MM.1S (cell line): ENCODE measurements around the gene RPS13.
"Not testable (repeated sequence)": the region's sequence is repeated elsewhere in the genome, so short reads cannot be mapped to it uniquely, and the experiment has no call there.

Experiments
- DNase-seq: peaks from one replicate; pipeline ENCODE4 v3.0.0-alpha.2; 2015
- H2AFZ ChIP-seq: fragments of 300-600 bp; sonication (generic); 2 replicates; pipeline ENCODE4 v1.6.0; 2016; ENCODE audit warnings: antibody characterized with exemption, low read length
- H3F3A ChIP-seq: fragments of 300-600 bp; sonication (generic); 2 replicates; pipeline ENCODE4 v1.6.1; 2016; ENCODE audit warnings: mild to moderate bottlenecking, antibody characterized with exemption, low read length, moderate library complexity, mixed read lengths; ENCODE audit not compliant: insufficient read depth
- H3K27ac ChIP-seq: fragments of 300-600 bp; sonication (generic); 2 replicates; pipeline ENCODE4 v1.5.1; 2016; ENCODE audit warnings: mild to moderate bottlenecking, low read length
- H3K27me3 ChIP-seq: fragments of 300-600 bp; sonication (generic); replicated peaks from 2 replicates; pipeline ENCODE4 v1.6.0; 2016; ENCODE audit warnings: low read length; ENCODE audit not compliant: insufficient read depth
- H3K36me3 ChIP-seq: fragments of 300-600 bp; sonication (generic); replicated peaks from 2 replicates; pipeline ENCODE4 v1.6.1; 2016; ENCODE audit warnings: mild to moderate bottlenecking, low read length, mixed read lengths; ENCODE audit not compliant: insufficient read depth
- H3K4me1 ChIP-seq: fragments of 300-600 bp; sonication (generic); 2 replicates; pipeline ENCODE4 v1.6.1; 2016; ENCODE audit warnings: low read length, mixed read lengths
- H3K4me2 ChIP-seq: fragments of 300-600 bp; sonication (generic); 2 replicates; pipeline ENCODE4 v1.6.0; 2016; ENCODE audit warnings: low read depth, low read length
- H3K4me3 ChIP-seq: fragments of 300-600 bp; sonication (generic); 2 replicates; pipeline ENCODE4 v1.5.1; 2016; ENCODE audit warnings: low read length, mixed read lengths
- H3K79me2 ChIP-seq: fragments of 300-600 bp; sonication (generic); 2 replicates; pipeline ENCODE4 v1.6.1; 2016; ENCODE audit warnings: mixed run types, low read length, mixed read lengths
- H3K9ac ChIP-seq: fragments of 300-600 bp; sonication (generic); 2 replicates; pipeline ENCODE4 v1.6.1; 2016; ENCODE audit warnings: low read length, mixed read lengths
- H3K9me2 ChIP-seq: fragments of 300-600 bp; sonication (generic); replicated peaks from 2 replicates; pipeline ENCODE4 v1.6.1; 2016; ENCODE audit warnings: mild to moderate bottlenecking, low read length, mixed read lengths; ENCODE audit not compliant: insufficient read depth
- H3K9me3 ChIP-seq: fragments of 300-600 bp; sonication (generic); replicated peaks from 2 replicates; pipeline ENCODE4 v1.6.1; 2016; ENCODE audit warnings: mild to moderate bottlenecking, low read length, mixed read lengths; ENCODE audit not compliant: insufficient read depth
- H4K20me1 ChIP-seq: fragments of 300-600 bp; sonication (generic); 2 replicates; pipeline ENCODE4 v1.6.1; 2016; ENCODE audit warnings: mild to moderate bottlenecking, low read length, moderate library complexity, mixed read lengths; ENCODE audit not compliant: insufficient read depth
- CTCF ChIP-seq: fragments of 300-600 bp; sonication (generic); IDR thresholded peaks from 2 replicates; pipeline ENCODE4 v1.5.1; 2016; ENCODE audit warnings: antibody characterized with exemption, low read length, mixed read lengths
- EZH2 ChIP-seq: fragments of 300-600 bp; sonication (generic); optimal IDR thresholded peaks from 2 replicates; pipeline ENCODE3; 2017; ENCODE audit warnings: low read depth, mild to moderate bottlenecking, antibody characterized with exemption, low read length, mixed read lengths
- EZH2phosphoT487 ChIP-seq: fragments of 300-600 bp; sonication (generic); IDR thresholded peaks from 2 replicates; pipeline ENCODE4 v1.6.1; 2018; ENCODE audit warnings: antibody characterized with exemption, low read length

RPS13 gene

GRCh38 chr11:17067417-17067816, 10.1 kb downstream of the RPS13 start:
- no peaks in the 10 kb centered on the region for H3K36me3 ChIP-seq
- no peaks in the 10 kb centered on the region for H3K9me3 ChIP-seq
- TF ChIP-seq CTCF (no peak), EZH2phosphoT487 (no peak)
- no peak overlapping the region for H3K4me2 ChIP-seq
- no peak overlapping the region for H3K27ac ChIP-seq
- H3F3A ChIP-seq: peaks cover 16% of the 10 kb centered on the region
- H4K20me1 ChIP-seq: no peaks in the 10 kb centered on the region
- no peaks in the 10 kb centered on the region for H3K27me3 ChIP-seq
- no peak overlapping the region for H3K9ac ChIP-seq
- H3K4me1 ChIP-seq: no peaks in the 10 kb centered on the region
- no peak overlapping the region for H2AFZ ChIP-seq
- no peak overlapping the region for H3K4me3 ChIP-seq
- no peak for DNase-seq
- no peaks in the 10 kb centered on the region for H3K79me2 ChIP-seq
- H3K9me2 ChIP-seq: no peaks in the 10 kb centered on the region

- Histone ChIP-seq H3K4me2 (no peak overlapping the region), H3K27me3 (no peaks in the 10 kb centered on the region), H4K20me1 (no peaks in the 10 kb centered on the region), H3K9me2 (no peaks in the 10 kb centered on the region), H3K27ac (no peak overlapping the region), H3K4me3 (no peak overlapping the region), H3K4me1 (no peaks in the 10 kb centered on the region), H3F3A (peaks cover 12% of the 10 kb centered on the region), H3K9me3 (no peaks in the 10 kb centered on the region), H3K36me3 (no peaks in the 10 kb centered on the region), H3K79me2 (no peaks in the 10 kb centered on the region), H2AFZ (no peak overlapping the region), H3K9ac (no peak overlapping the region)
- TF ChIP-seq EZH2phosphoT487 (no peak), CTCF (no peak), EZH2 (no peak)
- DNase-seq: no peak
These were observed 10.8 kb downstream of the RPS13 start for GRCh38 chr11:17066691-17067090.

- no peaks in the 10 kb centered on the region for H3K9me3 ChIP-seq
- no peak overlapping the region for H3K4me2 ChIP-seq
- H3K9me2 ChIP-seq: no peaks in the 10 kb centered on the region
- no peak overlapping the region for H3K4me3 ChIP-seq
- no peaks in the 10 kb centered on the region for H3K79me2 ChIP-seq
- H3K9ac ChIP-seq: no peak overlapping the region
- H2AFZ ChIP-seq: no peak overlapping the region
- no peaks in the 10 kb centered on the region for H4K20me1 ChIP-seq
- no peaks in the 10 kb centered on the region for H3K36me3 ChIP-seq
- H3K27me3 ChIP-seq: no peaks in the 10 kb centered on the region
- H3K27ac ChIP-seq: no peak overlapping the region
- TF ChIP-seq EZH2phosphoT487 (no peak), EZH2 (no peak), CTCF (peak; percentile 91)
- no peaks in the 10 kb centered on the region; the same call in none of the 2 replicates for H3F3A ChIP-seq
- H3K4me1 ChIP-seq: no peaks in the 10 kb centered on the region
- peak; percentile 46 for DNase-seq
These were observed 14.1 kb downstream of the RPS13 start for GRCh38 chr11:17063171-17064002.

- H3K4me3 ChIP-seq, H3K27ac ChIP-seq, H3F3A ChIP-seq, DNase-seq, H4K20me1 ChIP-seq, H3K9ac ChIP-seq, H3K9me3 ChIP-seq, H3K9me2 ChIP-seq, H3K36me3 ChIP-seq, H3K27me3 ChIP-seq, H3K4me1 ChIP-seq, H3K79me2 ChIP-seq, H3K4me2 ChIP-seq, H2AFZ ChIP-seq: not testable (repeated sequence)
These were observed 26.3 kb downstream of the RPS13 start for GRCh38 chr11:17051146-17051545.

GRCh38 chr11:17048491-17048890, 29.0 kb downstream of the RPS13 start:
- not testable (repeated sequence) for DNase-seq, H4K20me1 ChIP-seq, H2AFZ ChIP-seq, H3K9ac ChIP-seq, H3F3A ChIP-seq, H3K4me3 ChIP-seq, H3K27me3 ChIP-seq, H3K79me2 ChIP-seq, H3K4me2 ChIP-seq, H3K4me1 ChIP-seq, H3K27ac ChIP-seq, H3K9me2 ChIP-seq, H3K9me3 ChIP-seq, H3K36me3 ChIP-seq
